Effector CD4-positive, alpha-beta T cell (primary cell): ENCODE data around the gene BZW2.

ENCODE experiments used
- DNase-seq: peaks from one replicate; pipeline ENCODE4 v3.0.0-alpha.2; 2020

Gene BZW2

DNA sequence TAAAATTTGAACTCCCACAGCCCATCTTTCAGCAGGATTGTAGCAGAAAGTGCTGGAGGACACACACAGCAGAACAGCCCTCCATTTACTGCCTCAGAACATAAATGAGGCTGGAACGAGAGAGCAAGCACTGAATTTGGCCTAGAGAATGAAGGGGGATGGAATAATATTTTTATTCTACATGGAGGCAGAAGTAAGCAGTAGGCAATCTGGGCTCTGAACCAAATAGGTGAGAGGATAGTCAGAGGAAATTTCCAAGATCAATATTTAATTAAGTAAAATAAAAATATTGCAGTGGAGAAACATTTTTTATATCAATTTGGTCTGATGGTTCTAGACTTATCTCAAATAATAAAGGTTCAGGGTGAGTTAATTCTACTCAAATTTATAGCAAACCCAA, 78.4 kb downstream of the BZW2 start:
- DNase-seq = no peak

DNA sequence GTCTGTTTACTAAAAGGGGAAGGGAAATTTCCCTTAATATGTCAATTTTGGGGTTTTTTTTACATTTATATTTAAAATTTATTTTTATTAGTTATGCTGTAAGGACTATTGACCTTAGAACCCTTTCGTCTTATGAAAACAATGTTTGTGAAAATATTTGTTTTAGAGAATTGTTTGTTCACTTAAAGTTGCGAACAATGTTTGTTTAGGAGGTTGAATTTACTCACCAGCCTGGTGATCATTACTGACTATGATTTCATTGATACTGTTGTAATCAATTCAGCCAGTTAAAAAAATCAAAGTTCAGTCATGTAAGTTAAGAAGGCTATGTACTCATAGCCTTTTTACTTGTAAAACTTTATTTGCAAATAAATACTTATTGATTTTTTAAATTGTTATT, 80.2 kb downstream of the BZW2 start:
- DNase-seq = no peak

DNA sequence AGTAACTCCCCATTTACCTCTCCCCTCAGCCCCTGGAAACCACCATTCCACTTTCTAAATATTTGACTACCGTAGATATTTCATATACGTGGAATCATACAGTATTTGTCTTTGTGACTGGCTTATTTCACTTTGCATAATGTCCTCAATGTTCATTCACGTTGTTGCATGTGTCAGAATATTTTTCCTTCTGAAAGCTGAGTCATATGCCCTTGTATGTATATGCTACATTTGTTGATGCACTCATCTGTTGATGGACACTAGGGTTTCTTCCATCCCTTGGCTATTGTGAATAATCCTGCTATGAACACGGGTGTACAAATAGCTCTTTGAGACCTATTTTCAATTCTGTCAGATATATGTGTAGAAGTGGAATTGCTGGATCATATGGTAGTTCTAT, 81.8 kb downstream of the BZW2 start:
- DNase-seq = no peak

DNA sequence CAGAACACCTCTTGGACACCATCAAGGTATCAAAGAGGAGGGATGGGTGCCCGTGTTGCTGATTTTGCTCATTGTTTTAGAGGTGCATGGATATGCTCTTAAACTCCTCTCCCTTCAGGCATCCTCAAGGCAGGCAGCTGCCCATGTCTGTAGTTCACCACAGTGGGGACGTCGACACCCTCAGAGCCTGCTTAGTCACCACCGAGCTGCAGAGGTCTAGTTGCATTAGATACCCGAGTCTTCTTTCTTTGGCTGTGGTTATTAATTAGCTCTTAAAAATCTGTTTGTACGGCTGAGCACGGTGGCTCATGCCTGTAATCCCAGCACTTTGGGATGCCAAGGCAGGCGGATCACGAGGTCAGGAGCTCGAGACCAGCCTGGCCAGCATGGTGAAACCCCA, 82.8 kb downstream of the BZW2 start:
- no peak for DNase-seq

DNA sequence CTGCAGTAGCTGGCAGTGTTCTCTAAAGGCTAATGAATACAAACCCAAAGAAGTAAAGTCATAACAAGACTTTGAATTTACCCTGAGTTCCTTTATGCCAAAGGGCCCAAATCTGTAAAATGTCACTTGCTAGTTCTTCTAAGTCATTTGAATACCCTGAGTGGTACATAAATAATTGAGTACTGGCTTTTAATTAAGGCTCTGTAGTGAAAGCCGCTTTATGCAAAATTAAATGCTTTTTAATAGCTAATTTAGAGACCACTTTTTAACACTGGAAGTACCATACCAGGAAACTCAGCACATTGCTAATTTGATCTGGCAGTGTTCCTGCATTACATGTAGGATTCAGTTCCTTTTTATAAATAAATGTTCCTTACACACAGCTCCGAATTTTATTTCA, 83.6 kb downstream of the BZW2 start:
- no peak for DNase-seq

DNA sequence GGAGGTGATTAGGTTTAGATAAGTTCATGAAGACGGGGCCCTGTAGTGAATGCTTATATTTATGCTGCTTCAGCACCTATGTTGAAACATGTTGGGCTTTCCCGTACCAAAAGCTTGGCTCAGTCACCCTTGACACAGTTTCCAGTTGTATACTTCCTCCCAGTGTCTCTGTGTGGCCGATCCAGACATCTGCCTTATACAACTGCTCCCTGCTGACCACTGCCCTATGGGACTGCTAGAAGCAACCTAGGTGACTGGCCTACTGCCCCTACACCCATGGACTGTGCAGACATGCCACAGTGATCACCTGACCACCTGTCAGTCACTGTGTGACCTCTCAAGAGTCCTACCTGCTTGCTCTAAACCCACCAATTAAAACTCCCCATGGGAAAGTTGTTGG, 85.0 kb downstream of the BZW2 start:
- DNase-seq = no peak

DNA sequence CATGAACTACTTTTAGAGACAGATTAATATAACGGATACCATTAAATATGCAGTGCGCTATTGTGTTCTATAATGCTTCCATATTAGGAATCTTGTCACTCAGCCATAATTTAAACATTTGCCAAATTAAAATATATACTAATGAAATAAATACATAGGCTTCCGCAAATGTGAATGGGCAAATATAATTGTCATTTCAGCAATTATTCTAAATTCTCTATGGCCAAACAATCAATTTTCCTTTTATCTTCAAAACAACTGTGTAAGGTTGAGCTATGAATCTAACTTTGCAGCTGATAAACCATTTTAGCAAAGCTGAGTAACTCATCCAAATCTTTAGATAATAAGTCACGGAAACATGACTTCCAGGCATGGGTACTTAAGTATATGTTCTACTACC, 86.8 kb downstream of the BZW2 start:
- DNase-seq = no peak

DNA sequence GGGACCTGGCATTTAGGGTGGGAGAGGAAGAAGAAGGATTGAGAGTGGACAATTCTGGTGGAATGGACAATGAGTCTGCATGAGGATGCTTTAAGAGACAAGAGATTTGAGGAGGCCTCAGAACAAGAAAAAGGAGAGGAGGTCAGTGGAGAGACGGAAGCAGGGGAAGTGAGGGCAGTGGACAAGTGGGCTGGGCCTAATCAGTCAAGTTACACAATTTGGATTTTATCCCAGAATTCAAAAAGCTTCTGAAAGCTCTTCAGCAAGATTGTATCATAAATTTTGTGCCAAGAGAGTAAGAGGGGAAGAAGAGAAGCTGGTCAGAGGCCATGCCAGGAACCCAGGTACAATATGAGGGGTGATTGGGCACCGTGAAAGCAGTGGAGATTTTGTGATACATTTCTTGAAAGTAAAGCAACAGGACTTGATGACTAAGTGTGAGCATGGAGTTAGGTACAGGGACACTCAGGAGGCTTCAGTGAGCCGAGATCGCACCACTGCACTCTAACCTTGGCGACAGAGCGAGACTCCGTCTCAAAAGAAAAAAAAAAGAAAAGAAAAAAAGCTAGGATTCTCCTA, 88.3 kb downstream of the BZW2 start:
- DNase-seq = no peak

DNA sequence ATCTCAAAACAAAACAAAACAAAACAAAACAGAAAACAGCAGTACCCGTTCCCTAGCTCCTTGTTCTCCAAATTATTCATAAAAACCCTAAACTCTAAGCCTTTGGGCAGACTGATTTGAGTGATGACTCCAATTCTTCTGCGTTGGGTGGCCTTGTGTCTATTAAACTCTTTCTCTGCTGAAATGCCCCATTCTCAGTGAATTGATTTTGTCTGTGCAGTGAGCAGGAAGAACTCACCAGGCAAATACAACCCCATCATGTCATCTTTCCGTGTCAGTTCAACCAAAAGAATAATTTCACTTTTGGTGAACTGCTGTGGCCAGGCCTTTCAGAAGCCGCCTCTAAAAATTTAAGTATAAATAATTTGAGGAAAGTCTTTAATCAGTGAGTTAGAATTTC, 89.0 kb downstream of the BZW2 start:
- no peak for DNase-seq

DNA sequence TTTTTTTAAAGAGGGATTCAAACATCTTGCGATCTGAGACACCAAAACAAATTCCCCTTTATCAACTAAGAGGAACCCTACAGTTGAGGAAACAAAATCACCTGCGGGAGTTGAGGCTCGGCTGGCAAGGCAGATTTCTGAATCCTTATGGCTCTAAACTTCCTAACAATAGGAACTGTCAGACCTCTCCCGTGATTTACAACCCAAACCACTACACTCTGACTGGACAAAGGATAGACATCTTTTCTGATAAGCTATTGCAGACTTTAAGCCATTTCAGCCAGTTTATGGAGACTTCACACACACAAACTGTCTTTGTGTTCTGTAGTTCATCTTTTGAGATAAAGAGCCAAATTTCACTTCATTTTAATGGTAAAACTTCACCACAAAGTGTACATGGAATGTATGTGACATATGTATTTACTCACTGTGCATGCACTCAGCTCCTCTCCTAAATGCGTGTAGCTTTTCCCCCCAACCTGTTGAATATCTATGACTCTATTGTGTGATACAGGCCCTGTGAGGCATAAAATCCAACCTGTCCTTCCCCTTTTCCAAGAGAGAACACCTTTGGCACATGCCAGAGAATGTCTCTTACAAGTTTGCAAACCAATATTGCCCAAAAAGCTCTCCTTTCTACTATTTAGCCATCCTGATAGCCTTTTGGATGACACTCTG, 92.2 kb downstream of the BZW2 start:
- no peak for DNase-seq

DNA sequence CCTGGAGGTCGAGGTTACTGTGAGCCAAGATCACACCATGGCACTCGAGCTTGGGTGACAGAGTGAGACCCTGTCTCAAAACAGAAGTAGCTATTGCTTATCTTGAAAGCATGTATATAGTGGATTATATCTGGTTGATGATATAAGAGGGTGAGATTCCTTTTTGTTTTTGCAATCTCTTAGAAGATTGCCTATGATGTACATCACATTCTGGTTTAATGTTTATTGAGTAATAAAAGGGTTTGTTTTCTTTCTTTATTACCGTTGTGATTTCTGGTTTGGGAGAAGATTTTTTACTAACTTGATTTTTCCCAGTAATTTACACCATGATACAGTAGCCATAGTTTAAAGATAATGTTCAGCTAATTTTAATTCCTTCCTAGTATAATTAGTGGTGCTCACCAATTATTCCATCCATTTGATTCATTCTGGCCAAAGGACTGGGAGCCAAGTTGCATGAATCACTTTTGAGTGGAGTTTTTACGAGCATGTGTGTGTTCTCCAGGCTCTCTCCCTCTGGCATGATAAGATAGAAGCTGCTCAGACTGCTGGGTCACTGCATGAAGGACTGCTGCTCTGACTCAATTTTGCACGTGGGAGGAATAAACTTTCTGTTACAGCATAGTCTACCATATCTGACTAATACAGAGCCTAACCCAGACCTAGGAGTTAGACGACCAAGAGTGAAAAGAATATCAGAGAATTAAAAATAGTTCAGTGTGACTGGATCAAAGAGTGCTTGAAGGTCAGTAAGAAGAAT, 94.1 kb downstream of the BZW2 start:
- DNase-seq = no peak

DNA sequence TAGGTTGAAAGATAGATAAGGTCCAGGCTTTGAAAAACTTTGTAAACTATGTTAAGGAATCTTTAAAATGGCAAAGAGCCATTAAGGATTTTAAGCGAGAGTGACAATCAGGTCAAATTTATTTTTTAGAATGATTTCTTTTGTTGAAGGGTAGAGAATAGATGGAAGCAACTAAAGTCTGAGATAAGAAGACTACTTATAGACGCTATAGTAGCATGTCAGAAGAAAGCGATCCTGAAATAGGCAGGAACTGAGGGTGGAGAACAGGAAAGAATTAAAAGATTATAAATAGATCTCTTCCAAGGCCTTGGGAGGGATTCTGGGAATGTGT, 94.6 kb downstream of the BZW2 start:
- DNase-seq = no peak

DNA sequence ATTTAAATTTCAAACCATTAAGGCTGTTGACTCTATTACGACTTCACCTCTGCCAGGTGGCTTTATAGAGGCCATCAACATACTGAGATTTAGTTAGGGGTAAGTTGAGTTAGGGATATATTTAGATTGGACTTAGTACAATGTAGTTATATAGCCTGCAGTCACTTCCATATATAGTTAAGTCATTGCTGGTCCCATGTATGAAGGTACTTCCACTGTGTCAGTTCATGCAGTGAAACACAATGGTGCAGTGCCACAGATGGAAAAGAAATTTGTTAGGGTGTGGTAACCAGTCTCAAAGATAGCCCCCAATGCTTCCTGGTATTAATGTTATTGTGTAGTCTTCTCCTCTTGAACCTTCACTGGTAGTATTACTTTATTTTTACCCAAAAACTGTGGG, 95.0 kb downstream of the BZW2 start:
- no peak for DNase-seq

DNA sequence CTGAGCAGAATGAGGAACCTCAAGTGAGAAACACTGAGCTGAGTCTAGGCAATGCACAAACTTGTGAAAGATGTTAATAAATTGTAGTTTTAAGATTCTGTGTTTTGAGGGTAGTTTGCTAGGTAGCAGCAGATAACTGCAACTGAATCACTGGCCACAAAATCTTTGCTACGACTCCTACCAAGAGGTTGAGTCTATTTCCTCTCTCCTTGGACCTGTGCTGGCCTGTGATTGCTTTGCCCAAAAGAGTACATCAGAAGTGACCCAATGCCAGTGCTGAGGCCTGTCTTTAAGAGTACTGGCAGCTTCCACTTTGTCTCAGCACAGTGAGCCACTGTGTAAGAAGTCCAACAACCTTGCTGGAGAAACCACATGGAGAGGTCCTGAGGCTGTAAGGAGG, 95.7 kb downstream of the BZW2 start:
- DNase-seq = no peak

DNA sequence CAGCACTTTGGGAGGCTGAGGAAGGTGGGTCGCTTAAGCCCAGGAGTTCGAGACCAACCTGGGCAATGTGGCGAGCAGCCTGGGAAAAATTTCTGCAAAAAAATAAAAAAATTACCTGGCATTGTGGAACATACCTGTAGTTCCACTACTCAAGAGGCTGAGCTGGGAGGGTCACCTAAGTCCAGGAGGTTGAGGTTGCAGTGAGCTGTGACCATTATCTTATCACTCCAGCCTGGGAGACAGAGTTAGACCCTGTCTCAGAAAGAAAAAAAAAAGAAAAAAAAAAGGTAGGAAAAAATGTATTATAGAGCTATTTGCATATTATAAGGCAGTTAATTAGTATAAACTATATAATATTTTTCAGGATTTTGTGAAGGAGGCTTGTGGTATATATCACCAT, 96.6 kb downstream of the BZW2 start:
- DNase-seq = no peak

DNA sequence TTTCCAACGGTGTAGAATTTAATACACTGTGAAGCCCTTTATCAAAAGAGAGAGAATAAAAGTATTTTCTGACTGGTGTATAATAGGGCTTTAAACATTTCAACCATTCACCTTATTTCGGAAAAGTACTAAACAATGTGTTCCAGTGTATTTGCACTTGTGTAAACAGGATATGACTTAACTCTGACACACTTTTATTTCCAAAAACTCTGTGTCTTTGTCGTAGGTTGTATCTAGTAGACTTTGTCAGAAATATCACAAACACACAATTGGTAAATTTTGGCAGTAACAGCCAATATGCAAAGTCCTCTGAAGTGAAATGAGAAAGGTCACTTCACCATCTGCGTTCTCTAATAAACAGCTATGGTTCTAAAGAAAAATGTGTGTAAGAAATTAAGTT, 97.3 kb downstream of the BZW2 start:
- DNase-seq = no peak

DNA sequence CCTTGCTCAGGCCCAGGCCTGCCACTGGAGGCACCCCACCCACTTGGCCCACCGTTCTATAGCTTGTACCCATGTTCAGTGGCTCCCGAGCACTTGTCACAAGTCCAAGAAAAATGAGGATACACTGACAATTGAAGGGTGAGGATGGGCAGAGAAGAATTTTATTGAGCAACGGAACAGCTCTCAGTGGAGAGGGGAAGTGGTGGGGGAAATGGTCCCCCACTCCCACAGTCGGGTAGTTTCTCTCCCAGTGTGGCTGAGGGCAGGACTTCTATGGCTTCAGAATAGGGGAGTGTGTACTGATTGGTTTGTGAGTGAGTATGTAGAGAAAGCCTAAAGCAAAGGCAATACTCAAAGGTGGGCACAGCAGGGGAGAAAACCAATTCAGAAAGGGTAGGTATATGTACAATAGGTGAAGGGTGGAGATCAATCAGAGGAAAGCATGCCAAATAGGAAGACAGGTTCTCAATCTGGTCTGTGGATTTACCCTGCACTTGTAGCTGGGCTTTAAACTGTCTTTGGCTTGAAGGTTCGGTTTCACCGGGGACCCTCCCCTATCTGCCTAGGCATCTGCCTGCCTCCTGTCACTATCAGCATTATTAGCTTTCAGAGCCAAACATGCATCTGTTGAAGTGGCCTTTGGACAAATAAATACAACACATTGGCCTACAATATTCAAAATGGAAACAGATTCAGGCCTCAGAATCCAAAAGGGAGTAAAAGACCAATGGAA, 98.7 kb downstream of the BZW2 start:
- no peak for DNase-seq

DNA sequence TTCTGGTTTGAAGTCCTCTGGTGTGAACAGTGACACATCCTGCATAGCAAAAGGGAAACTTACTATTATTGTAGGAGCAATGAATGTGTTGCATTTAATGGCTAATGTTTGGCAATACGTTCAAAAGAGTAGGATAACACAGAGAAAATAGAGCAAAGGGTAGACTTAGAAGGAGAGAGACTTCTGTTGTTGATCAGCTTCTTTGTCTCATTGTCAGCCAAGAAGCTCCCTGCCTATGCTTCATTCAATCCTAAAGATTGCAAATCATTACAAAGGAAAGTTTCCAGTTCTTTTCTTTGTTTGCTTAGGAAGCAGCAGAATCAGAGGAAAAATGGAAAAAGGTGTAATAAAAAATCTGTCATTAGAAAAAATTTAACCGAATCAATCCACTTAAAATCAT, 99.7 kb downstream of the BZW2 start:
- no peak for DNase-seq

DNA sequence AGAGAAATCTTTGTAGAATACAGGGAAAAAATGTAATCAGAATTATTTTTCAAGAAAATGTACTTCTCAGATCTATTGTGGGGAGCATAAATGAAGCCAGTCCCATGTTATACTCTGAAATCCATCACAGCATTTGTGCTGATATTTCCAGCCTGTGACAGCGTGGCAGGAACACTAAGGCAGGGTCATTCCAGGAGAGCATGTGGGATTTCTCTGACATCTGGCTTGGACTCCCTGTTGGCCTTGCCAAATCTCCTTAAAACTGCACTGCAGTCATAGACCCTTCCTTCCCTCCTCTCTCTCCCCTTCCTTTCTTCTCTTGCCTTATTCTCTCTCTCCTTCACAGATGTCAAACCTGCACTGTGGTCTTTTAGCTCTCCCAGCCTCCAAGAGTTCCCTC, 101.1 kb downstream of the BZW2 start:
- DNase-seq = no peak

DNA sequence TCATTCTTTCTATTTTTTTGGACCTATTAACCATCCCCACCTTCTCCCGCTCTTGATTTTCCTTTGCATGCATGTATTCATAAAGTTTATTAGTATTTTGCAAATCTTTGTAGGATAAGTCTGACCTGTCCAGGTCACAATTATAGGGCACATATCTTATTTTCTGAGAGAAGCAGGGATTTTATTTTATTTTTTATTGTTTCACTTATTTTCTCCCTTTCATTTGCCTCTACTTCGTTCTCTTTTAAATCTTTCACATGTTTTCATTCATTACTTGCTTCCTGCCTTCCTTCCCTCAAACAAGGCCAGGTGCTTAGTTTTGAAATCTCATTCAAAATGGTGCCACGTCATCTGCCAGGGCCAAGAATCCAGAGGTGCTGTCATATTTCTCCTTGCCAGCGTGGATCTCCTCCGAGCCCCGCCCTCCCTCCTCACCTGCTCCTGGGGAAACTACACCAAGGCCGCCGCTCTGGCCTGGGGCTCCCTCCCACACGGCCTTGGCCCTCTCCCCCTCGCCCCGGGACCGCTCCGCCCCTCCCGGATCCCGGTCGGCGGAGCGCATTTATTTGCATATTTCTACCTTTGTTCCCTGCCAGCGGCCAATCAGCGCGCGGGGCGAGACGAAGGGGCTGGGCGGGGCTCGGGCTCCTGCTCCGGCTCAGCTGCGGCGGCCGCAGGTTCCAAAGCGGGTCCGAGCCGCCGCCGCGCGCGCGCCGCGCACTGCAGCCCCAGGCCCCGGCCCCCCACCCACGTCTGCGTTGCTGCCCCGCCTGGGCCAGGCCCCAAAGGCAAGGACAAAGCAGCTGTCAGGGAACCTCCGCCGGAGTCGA, 107.3 kb downstream of the BZW2 start, which contains the start of gene TSPAN13:
TSS of gene TSPAN13 (plus strand) at position 654 of the 830 bp plus-strand sequence. CDS start 213 bp downstream, outside the sequence.
- DNase-seq = peak; percentile 9

DNA sequence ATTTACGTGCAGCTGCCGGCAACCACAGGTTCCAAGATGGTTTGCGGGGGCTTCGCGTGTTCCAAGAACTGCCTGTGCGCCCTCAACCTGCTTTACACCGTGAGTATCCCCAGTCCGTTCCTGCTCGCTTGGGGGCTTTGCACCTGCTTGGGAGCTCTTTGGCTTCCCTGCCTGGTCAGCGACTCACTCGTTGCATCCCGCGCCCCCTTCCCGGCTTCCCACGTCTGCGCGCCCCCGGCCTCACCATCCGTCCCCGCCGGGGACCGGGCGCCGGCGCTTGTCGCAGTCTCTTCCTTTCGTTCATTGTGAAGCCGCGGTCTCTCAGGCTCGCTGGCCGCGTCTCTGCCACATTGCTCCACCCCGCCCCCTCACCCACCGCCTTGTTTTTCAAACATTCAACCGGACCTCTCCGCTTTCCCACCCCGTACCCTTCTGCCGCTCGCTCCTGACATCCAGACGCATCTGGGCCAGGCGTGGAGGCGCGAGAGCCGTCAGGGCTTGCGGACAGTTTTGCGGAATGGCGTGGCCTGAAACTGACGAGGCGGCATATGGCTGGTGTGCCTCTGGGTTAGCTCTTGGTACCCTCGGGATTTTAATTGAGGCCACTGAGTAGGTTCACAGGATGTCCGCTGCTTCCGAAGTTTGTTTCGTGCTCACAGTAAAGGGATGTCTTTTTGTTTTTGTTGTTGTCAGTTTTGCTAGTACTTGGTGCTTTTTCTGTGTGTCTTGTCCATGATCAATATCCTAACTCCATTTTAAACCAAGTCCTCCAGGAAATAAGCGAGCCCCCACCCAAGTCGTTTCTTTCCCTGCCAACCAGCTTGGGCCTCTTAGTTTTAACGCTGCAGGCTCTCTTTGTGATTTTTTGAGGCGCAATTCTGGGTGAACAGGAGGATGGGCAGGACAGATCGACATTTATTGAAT, 108.2 kb downstream of the BZW2 start:
- DNase-seq = no peak

DNA sequence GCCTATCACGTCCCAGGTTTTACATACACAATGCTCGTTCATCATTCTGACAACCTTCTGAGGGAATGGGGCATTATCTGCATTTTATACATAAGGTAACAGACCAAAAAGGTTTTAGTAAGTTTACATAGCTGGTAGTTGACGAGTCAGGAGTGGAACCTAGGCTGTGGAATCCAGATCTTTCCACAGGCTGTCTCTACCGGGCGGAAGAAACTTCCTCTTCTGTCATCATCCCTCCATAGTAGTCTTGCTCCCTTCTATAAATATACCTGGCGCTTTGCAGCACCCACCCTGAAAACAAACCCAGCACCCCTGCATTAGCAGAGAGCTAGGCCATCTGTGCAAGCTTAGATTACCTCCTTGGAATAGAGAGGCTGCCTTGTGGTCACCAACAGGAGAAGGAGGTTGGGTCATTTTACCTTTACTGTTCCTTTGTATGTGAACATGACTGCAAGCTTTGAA, 108.9 kb downstream of the BZW2 start:
- no peak for DNase-seq
